Posterior vena cava (tissue), 2 donors: ENCODE results near the gene IFT25. TPM values are rescaled to one million over a fixed set of nuclear protein-coding genes. Genes with fewer than 3 reads are reported as not detected.

ENCODE experiments used
- DNase-seq: peaks from one replicate; pipeline ENCODE4 v3.0.0-alpha.2; 2020; ENCODE audit warnings: low spot score
- intact Hi-C, 2 donors: fragments of 100-400 bp; cut with DNase I; formaldehyde crosslinking; loops; one replicate each; pipeline versions ENCODE4 v1.14.1 to v1.14.2; 2022 to 2023
- total RNA-seq, 2 donors: library from RNA; stranded (reverse); fragmentation: NEBNext Ultra II Directional; extraction: Animal tissue kit (Norgen Biotek cat#: 25700); gene quantifications; one replicate each; pipeline ENCODE4 v1.2.1, GENCODE V29; 2021
- donor health status: DM: yes; HTN: yes; CAD: no.
- donor health status: DM: yes; HTN: yes; CAD: no.

IFT25 gene
- total RNA-seq, 2 donors from 2014 or later, result 22.5 to 23.7 TPM

DNA sequence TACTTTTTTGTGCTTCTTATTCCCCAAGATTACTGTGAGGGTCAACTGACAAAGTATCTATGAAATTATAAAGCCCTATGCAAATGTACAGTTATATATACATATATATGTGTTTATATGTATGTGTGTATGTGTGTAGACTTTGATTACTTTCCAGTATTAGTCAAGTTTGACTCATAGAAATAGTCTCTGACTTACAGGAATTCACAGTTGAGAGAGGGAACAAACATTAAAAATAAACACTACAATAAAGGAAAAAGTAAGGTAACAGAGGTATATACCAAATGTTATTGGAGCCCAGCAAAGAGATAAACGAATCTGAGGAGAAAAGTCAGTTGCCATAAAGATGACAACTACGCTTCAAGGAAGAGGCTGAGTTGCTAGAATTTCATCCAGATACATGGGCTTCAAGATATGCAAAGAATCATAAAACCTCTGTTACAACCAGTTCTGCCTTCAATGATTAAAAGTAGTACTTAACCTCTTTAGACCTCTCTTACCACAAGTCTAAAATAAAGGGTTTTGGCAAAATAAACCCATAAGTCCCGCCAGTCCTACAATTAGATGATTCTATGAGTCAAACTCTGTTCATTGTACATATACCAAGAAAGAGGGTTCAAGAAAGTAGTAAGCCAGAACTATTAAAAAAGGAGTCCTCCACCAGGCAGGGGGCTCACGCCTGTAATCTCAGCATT lies 7.2 kb downstream of the IFT25 start:
- intact Hi-C loops, result no loop called here
- DNase-seq, result no peak

DNA sequence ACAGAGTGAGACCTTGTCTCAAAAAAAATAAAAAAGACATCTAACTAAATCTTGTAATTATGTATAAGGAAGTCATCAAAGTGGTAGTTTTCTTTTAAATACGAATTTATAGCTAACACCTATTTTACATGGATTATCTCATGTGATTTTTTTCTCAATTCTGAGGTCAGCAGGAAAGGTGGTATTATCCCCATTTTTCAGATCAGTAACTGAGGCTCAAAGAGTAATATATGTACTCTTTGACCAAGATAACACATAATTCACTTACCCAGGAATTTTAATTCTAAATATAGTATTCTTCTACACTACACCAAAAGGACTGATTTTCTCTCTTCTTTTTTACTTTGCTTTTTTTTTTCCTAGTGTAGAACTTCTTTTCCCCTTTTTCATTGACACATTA lies 9.1 kb downstream of the IFT25 start:
- no peak for DNase-seq
- intact Hi-C loops, result no loop called here

- intact Hi-C loops, result no loop called here
- DNase-seq, result no peak
Observed at GRCh38 chr1:53934170-53934765, 11.2 kb downstream of the IFT25 start.

DNA sequence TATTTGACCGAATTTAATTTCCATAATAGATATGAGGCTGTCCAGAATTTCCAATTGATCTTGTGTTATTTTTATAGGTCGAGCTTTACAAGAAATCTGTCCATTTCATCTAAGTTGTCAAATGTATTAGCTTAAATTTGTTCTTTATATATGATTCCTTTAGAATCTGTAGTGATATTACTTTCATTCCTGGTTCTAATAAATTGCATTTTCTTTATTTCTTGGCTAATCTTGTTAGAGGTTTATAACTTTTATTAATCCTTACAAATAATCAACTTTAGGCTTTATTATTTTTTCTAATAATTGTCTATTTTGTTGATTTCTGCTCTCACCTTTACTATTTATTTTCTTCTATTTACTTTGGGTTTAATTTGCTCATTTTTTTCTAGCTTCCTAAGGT lies 14.0 kb downstream of the IFT25 start:
- DNase-seq, result no peak
- intact Hi-C loops, result no loop called here

GRCh38 chr1:53930932-53931331 lies 14.6 kb downstream of the IFT25 start:
- no peak for DNase-seq
- intact Hi-C loops, result no loop called here

GRCh38 chr1:53929246-53929960 lies 16.1 kb downstream of the IFT25 start:
- no peak for DNase-seq
- intact Hi-C loops, result no loop called here

- no peak for DNase-seq
- intact Hi-C loops, result no loop called here
Observed at GRCh38 chr1:53927376-53927881, 18.1 kb downstream of the IFT25 start.

GRCh38 chr1:53919675-53920066 lies 25.8 kb downstream of the IFT25 start:
- intact Hi-C loops, result no loop called here
- no peak for DNase-seq

GRCh38 chr1:53918343-53918742 lies 27.2 kb downstream of the IFT25 start:
- intact Hi-C loops, result no loop called here
- DNase-seq, result no peak

DNA sequence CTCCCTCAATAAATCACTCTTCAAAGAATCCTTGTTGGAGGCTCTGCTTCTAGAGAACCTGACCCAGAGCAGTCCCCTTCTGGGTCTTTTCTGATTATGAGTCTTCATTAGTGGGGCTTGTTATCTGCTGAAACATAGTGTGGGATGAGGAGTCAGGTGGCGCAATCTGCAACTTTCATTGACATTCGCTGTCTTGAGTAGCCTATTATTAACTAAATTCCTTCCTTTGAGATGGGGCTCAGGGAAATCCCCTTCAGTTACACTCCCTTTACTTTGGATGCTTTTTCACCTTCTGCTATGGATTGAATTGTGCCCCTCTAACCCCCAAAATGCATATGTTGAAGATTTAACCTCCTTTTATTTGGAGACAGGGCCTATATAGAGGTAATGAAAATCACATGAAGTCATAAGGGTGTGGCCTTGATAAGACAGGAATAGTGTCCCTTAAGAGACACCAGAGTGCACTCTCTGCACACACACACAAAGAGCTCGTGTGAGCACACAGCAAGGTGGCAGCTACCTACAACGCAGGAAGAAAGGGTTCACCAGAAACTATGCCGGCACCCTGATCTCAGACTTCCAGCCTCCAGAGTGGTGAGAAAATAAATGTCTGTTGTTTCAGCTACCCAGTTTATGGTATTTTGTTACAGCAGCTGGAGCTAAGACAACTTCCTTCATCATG lies 32.0 kb downstream of the IFT25 start:
- intact Hi-C loops, result no loop called here
- DNase-seq, result no peak

DNA sequence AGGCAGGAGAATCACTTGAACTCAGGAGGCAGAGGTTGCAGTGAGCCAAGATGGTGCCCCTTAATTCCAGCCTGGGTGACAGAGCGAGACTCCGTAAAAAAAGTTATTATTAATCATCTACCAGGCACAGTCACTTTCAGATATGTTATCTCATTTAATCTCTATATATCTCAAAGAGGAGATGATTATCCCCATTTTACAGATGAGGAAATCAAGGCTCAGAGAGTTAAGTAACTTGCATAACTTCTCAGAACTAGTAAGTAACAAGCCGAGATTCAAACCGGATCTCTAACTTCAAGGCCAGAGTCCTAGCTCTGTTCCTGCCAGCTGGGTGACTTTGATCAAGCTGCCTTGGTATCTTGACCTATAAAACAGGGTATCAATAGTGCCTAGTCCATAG lies 34.1 kb downstream of the IFT25 start:
- intact Hi-C loops, result no loop called here
- no peak for DNase-seq

DNA sequence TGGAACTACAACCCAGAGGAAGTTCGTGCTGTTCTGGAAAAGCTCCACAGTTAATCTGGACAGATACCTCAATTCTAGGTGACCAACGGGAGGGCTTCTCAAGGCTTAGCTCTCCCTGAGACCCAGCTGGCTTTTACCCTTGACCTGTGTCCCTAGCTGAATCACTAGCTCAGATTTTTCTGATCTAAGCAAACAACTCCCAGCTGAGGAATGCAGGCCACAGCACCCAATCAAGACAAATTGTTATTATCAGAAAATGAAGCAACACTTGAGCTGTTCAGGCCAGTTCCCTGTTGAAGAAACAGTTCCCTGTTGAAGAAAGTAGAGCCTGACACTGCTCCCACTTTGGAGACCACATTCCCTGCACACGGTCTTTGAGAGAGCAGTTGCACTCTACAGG lies 35.6 kb downstream of the IFT25 start:
- peak; percentile 24 for DNase-seq
- intact Hi-C loops, result no loop called here

DNA sequence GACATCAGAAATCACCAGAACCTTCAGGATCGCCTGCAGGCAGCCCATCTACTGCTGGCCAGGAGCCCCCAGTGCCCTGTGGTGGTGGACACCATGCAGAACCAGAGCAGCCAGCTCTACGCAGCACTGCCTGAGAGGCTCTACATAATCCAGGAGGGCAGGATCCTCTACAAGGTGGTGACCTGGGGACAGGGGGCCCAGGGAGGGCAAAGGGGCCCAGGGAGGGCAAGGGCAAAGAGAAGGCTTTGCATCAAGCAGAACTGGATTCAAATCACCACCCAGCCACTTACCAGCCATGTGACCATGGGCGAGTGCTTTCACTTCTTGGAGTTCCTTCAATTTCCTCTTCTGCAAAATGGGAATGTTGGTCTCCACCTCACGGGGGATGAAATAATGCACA lies 39.4 kb downstream of the IFT25 start:
- intact Hi-C loops, result no loop called here
- no peak for DNase-seq

- DNase-seq, result no peak
- intact Hi-C loops, result no loop called here
Observed at GRCh38 chr1:53905509-53905908, 40.0 kb downstream of the IFT25 start.

DNA sequence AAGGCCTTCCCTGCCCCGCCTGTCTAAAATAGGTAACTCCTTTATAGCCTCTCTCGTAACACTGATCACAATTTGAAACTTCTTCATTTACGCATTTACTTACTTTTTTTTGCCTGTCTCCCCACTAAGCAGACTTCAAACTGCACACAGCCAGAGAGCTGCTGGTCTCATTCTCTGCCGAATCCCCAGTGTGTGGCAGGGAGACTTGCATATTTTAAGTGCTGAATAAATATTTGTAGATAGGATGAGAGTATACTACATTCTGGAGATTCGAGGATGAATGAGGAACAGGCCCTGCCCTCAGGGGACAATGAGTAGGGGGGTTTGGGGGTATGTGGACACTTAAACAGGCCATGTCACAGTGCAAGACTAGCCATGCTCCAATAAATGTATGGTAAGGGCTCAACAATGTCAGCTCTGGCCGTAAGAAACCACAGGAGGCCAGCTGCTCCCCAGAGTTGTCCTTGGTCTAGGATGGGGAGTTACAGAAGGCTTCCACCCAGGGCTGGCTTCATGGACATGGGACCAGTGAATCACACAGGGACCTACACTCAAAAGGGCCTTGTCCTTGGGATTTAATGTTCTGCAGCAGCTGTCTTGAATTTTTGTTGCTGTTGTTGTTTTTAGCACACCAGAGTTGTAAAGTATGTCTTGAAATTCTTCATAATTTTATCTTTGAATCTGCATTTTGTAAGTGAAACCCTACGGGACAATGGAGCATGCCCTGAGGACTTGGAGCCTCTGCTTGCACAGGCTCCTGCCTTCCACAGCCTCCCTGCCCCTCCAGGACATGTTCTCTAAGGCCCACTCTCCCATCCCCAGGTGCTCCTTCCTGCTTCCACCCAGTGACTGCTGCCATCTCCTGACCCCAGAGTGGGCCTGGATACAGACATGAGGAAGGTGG lies 43.0 kb downstream of the IFT25 start:
- DNase-seq, result no peak
- intact Hi-C loops, result no loop called here

DNA sequence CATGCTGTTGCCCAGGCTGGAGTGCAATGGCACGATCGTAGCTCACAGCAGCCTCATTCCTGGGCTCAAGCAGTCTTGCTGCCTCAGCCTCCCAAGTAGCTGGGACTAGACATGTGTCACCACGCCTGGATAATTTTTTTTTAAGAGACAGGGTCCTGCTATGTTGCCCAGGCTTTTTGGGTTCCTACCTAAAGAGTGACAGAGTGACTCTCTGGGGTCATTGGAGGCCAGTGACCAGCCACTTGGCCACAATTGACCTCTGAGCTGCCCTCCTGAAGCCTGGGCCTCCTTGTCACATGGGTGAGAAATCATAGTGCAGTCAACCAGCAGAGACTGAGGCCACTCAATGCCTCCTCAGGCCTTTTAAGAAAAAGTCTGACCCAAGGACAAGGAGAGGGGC lies 45.8 kb downstream of the IFT25 start:
- intact Hi-C loops, result no loop called here
- DNase-seq, result no peak

DNA sequence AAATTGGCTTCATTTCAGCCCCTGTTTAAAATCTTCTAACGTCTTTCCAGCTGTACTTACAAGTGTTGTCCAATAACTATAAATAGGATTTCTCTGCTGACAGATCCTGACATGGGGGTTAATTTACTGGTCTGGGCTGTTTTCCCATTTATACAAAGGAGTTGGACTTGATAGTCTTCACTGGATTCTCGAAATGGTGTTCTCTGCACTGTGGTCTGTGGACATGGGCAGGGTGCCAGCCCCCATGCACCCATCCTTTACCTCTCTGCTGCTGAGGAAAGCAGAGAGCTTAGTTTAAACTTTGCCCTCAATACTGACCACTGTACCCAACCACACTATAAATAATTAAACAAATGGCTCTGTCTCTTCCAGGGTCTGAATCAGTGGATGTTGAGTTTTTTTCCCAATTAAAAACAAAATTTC lies 46.3 kb downstream of the IFT25 start:
- intact Hi-C loops, result no loop called here
- no peak for DNase-seq

DNA sequence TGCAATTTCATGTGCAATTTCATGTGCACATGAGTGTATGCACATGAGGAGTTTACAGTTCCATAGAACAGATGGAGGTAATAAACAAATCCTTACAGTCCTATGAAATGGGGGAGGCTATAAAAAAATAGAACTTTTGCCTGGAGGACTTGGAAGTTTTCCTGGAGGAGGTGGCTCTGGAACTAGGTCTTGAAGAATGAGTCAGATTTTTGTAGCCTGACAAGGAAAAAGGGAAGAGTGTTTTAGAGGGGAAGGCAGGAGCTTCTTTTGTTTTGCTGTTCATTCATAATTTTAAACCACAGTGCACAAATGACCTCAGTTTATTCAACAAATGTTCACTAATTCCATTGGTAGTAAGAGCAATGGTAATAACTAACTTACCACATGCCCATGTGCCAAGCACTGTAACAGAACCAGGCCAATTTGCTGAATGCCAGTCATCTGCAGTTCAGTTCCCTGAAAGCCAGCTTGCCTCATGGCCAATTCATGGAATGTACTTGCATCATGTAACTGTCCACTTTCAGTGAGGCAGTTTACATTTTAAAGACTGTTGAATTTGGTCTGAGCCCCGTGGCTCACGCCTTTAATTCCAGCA lies 48.8 kb downstream of the IFT25 start:
- intact Hi-C loops, result no loop called here
- DNase-seq, result no peak

- intact Hi-C loops, result no loop called here
- DNase-seq, result no peak
Observed at GRCh38 chr1:53895421-53895820, 50.1 kb downstream of the IFT25 start.
